GM23338 (cell line): ENCODE data around the gene NFIB.

ENCODE experiments used
- EZH2 ChIP-seq: fragments of 200-600 bp; sonication (generic); IDR thresholded peaks from one replicate; pipeline ENCODE4 v1.8.0; 2017; ENCODE audit warnings: antibody characterized with exemption, mild to moderate bottlenecking, low read depth; ENCODE audit not compliant: unreplicated experiment
- EZH2phosphoT487 ChIP-seq: fragments of 200-600 bp; sonication (generic); IDR thresholded peaks from one replicate; pipeline ENCODE4 v1.8.1; 2018; ENCODE audit warnings: antibody characterized with exemption; ENCODE audit not compliant: unreplicated experiment
- POLR2AphosphoS5 ChIP-seq: IDR thresholded peaks from 2 replicates; pipeline ENCODE4 v1.6.1; 2016; ENCODE audit warnings: antibody characterized with exemption, low read depth
- TF ChIP-seq, protein P1 (sequence below), 2 experiments: fragments of 200-600 bp in 1 of 2; sonication (generic) in 1 of 2; conservative IDR thresholded peaks; 2 replicates each; pipeline versions ENCODE4 v1.5.1 to v1.6.1; 2016 to 2017; ENCODE audit warnings: antibody characterized with exemption in 2 of 2, low read depth in 2 of 2, mild to moderate bottlenecking in 2 of 2, moderate library complexity in 1 of 2

DNA sequence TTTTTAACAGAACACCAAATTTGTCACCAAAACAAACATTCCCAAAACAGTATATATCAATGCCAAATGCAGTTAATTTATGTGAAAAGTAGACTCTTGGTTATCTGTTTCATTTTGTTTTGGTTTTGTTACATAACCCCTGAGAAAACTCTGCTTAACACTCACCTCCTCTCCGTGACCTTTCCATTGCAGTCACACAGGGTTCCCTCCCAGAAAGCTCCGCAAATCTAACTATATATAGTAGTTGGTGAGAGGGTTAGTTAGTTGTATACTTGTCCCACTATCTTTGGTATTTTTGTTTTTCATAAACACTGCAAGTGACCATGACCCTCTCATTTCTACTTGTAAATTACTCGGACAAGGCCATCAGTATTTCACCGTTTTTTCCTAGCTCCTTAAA is 25.5 kb downstream of the NFIB start:
- TF ChIP-seq POLR2AphosphoS5: no peak
- TF ChIP-seq EZH2phosphoT487: no peak
- TF ChIP-seq EZH2: no peak
- TF ChIP-seq, protein P1, sequence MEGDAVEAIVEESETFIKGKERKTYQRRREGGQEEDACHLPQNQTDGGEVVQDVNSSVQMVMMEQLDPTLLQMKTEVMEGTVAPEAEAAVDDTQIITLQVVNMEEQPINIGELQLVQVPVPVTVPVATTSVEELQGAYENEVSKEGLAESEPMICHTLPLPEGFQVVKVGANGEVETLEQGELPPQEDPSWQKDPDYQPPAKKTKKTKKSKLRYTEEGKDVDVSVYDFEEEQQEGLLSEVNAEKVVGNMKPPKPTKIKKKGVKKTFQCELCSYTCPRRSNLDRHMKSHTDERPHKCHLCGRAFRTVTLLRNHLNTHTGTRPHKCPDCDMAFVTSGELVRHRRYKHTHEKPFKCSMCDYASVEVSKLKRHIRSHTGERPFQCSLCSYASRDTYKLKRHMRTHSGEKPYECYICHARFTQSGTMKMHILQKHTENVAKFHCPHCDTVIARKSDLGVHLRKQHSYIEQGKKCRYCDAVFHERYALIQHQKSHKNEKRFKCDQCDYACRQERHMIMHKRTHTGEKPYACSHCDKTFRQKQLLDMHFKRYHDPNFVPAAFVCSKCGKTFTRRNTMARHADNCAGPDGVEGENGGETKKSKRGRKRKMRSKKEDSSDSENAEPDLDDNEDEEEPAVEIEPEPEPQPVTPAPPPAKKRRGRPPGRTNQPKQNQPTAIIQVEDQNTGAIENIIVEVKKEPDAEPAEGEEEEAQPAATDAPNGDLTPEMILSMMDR (conservative IDR thresholded peaks at IDR 0.05; ENCODE audit: low read depth in 2 of 2): no peak
